H1 (cell line): ENCODE measurements around the gene DISC1. TPM values are rescaled to one million over a fixed set of nuclear protein-coding genes. Genes with fewer than 3 reads are reported as not detected.

ENCODE experiments used
- CTCF ChIA-PET: fragments of 300-600 bp; sonication (Branson Sonifier 250); formaldehyde crosslinking; loops from one replicate; lab custom pipeline; 2021; ENCODE audit not compliant: partially characterized antibody; lab: Charles Lee
- POLR2A ChIA-PET: fragments of 300-600 bp; sonication (Branson Sonifier 250); formaldehyde crosslinking; loops from one replicate; lab custom pipeline; 2021; ENCODE audit warnings: inconsistent platforms; ENCODE audit not compliant: partially characterized antibody; lab: Charles Lee
- DNase-seq, 2 experiments: peaks; one replicate each; pipeline versions ENCODE4 v3.0.0 to v3.0.0-alpha.2; 2010 to 2022; ENCODE audit warnings: low spot score in 2 of 2, low read depth in 1 of 2, mixed read lengths in 1 of 2
- FAIRE-seq: peaks from 2 replicates; lab custom pipeline; 2011; peaks lifted over from hg19 to GRCh38; lab: Jason Lieb, UNC
- H2AFZ ChIP-seq: 2 replicates; pipeline ENCODE4 v1.8.1; 2012; ENCODE audit warnings: low read length, inconsistent platforms
- H2AK5ac ChIP-seq: 2 replicates; pipeline ENCODE4 v1.6.1; 2013; ENCODE audit warnings: low read depth, low read length
- H2BK120ac ChIP-seq: replicated peaks from 2 replicates; pipeline ENCODE3; 2013; ENCODE audit warnings: low read depth, low read length, inconsistent platforms
- H2BK12ac ChIP-seq: 2 replicates; pipeline ENCODE4 v1.6.1; 2013; ENCODE audit warnings: low read depth, low read length
- H2BK15ac ChIP-seq: 2 replicates; pipeline ENCODE4 v1.6.1; 2013; ENCODE audit warnings: low read length
- H2BK20ac ChIP-seq: 2 replicates; pipeline ENCODE4 v1.6.1; 2013; ENCODE audit warnings: low read length
- H2BK5ac ChIP-seq: 2 replicates; pipeline ENCODE4 v1.6.1; 2013; ENCODE audit warnings: low read depth, low read length
- H3K14ac ChIP-seq: 2 replicates; pipeline ENCODE4 v1.6.1; 2013; ENCODE audit warnings: inconsistent platforms; ENCODE audit not compliant: insufficient read length
- H3K18ac ChIP-seq: 2 replicates; pipeline ENCODE4 v1.6.1; 2013; ENCODE audit warnings: low read length; ENCODE audit errors: extremely low read depth
- H3K23ac ChIP-seq: 2 replicates; pipeline ENCODE4 v1.6.1; 2013; ENCODE audit warnings: inconsistent platforms; ENCODE audit not compliant: insufficient read length
- H3K23me2 ChIP-seq: 2 replicates; pipeline ENCODE4 v1.6.1; 2013; ENCODE audit warnings: low read depth, low read length
- H3K27ac ChIP-seq: 2 replicates; pipeline ENCODE4 v1.6.1; 2011; ENCODE audit warnings: low read depth, low read length, inconsistent platforms
- H3K27me3 ChIP-seq, 4 experiments: replicated peaks in 1 of 4; 1 replicate in 1 of 4; 2 replicates in 3 of 4; pipeline versions ENCODE4 v1.6.1 to v1.8.1; 2011 to 2013; ENCODE audit warnings: low read length in 3 of 4, mild to moderate bottlenecking in 3 of 4, inconsistent platforms in 2 of 4, mixed read lengths in 2 of 4, moderate library complexity in 1 of 4; ENCODE audit not compliant: control insufficient read depth in 3 of 4, insufficient read depth in 3 of 4; ENCODE audit errors: extremely low read depth in 1 of 4
- H3K36me3 ChIP-seq, 4 experiments: 2 replicates each; pipeline versions ENCODE4 v1.6.1 to v1.8.1; 2011 to 2013; ENCODE audit warnings: mild to moderate bottlenecking in 4 of 4, low read length in 3 of 4, moderate library complexity in 2 of 4, control low read depth in 1 of 4, inconsistent platforms in 1 of 4; ENCODE audit not compliant: insufficient read depth in 4 of 4, control insufficient read depth in 2 of 4
- H3K4ac ChIP-seq: replicated peaks from 2 replicates; pipeline ENCODE3; 2013; ENCODE audit warnings: low read length, low read depth, mixed read lengths, inconsistent platforms; ENCODE audit not compliant: insufficient read length
- H3K4me1 ChIP-seq, 4 experiments: replicated peaks in 1 of 4; 1 replicate in 1 of 4; 2 replicates in 3 of 4; pipeline versions ENCODE4 v1.6.1 to v1.8.1; 2011 to 2013; ENCODE audit warnings: low read length in 3 of 4, inconsistent platforms in 2 of 4, mixed read lengths in 1 of 4; ENCODE audit not compliant: insufficient read depth in 4 of 4, control insufficient read depth in 3 of 4
- H3K4me2 ChIP-seq, 2 experiments: 2 replicates each; pipeline versions ENCODE4 v1.6.1 to v1.8.1; 2011 to 2013; ENCODE audit warnings: low read depth in 2 of 2, low read length in 2 of 2, control low read depth in 1 of 2, inconsistent platforms in 1 of 2, mild to moderate bottlenecking in 1 of 2; ENCODE audit not compliant: insufficient read depth in 1 of 2
- H3K4me3 ChIP-seq, 4 experiments: fragments of 200-600, 300-600 bp in 1 of 4; sonication (generic), shearing (Covaris generic), sonication (Bioruptor Twin) in 1 of 4; 2 replicates each; pipeline versions ENCODE4 v1.5.1 to v1.8.1; 2011 to 2016; ENCODE audit warnings: low read length in 4 of 4, low read depth in 3 of 4, control low read depth in 2 of 4, inconsistent platforms in 2 of 4, mild to moderate bottlenecking in 2 of 4, mixed read lengths in 1 of 4, moderate library complexity in 1 of 4; ENCODE audit not compliant: insufficient read depth in 2 of 4; ENCODE audit errors: extremely low read depth in 1 of 4
- H3K56ac ChIP-seq: replicated peaks from 2 replicates; pipeline ENCODE3; 2013; ENCODE audit warnings: low read depth, mild to moderate bottlenecking, mixed read lengths, low read length, inconsistent platforms; ENCODE audit not compliant: insufficient read length
- H3K79me1 ChIP-seq: 2 replicates; pipeline ENCODE4 v1.6.1; 2013; ENCODE audit warnings: low read depth, low read length, control low read depth
- H3K79me2 ChIP-seq, 2 experiments: 2 replicates each; pipeline versions ENCODE4 v1.6.1 to v1.8.1; 2012 to 2013; ENCODE audit warnings: low read length in 2 of 2, mild to moderate bottlenecking in 2 of 2, inconsistent platforms in 1 of 2; ENCODE audit not compliant: insufficient read depth in 2 of 2, control insufficient read depth in 1 of 2
- H3K9ac ChIP-seq, 4 experiments: replicated peaks in 1 of 4; 1 replicate in 1 of 4; 2 replicates in 3 of 4; pipeline versions ENCODE4 v1.6.1 to v1.8.1; 2011 to 2013; ENCODE audit warnings: low read depth in 3 of 4, low read length in 3 of 4, control low read depth in 2 of 4, mild to moderate bottlenecking in 2 of 4, moderate library complexity in 2 of 4, inconsistent platforms in 1 of 4; ENCODE audit errors: extremely low read depth in 1 of 4
- H3K9me3 ChIP-seq, 2 experiments: 2 replicates each; pipeline versions ENCODE4 v1.6.1 to v1.8.1; 2012 to 2013; ENCODE audit warnings: mild to moderate bottlenecking in 2 of 2, moderate library complexity in 2 of 2, control low read depth in 1 of 2, inconsistent platforms in 1 of 2, low read depth in 1 of 2, low read length in 1 of 2, mixed read lengths in 1 of 2; ENCODE audit not compliant: insufficient read depth in 2 of 2
- H4K20me1 ChIP-seq, 2 experiments: replicated peaks in 1 of 2; 2 replicates each; pipeline versions ENCODE3 to v1.8.1; 2011 to 2013; ENCODE audit warnings: inconsistent platforms in 2 of 2, low read length in 2 of 2, mild to moderate bottlenecking in 1 of 2; ENCODE audit not compliant: insufficient read depth in 2 of 2, control insufficient read depth in 1 of 2
- H4K5ac ChIP-seq: 2 replicates; pipeline ENCODE4 v1.6.1; 2013; ENCODE audit warnings: low read length, low read depth, mixed read lengths, inconsistent platforms; ENCODE audit not compliant: insufficient read length
- H4K8ac ChIP-seq: 2 replicates; pipeline ENCODE4 v1.8.0; 2013; ENCODE audit warnings: mild to moderate bottlenecking, moderate library complexity, low read length, inconsistent platforms; ENCODE audit not compliant: insufficient read depth; ENCODE audit errors: extremely low read depth
- H4K91ac ChIP-seq: replicated peaks from 2 replicates; pipeline ENCODE3; 2013; ENCODE audit warnings: low read length, mixed read lengths, inconsistent platforms; ENCODE audit not compliant: insufficient read length
- ASH2L ChIP-seq: fragments of 200-600, 300-600 bp; sonication (generic); IDR thresholded peaks from one replicate; pipeline ENCODE4 v1.7.1; 2017; ENCODE audit warnings: low read length
- CTCF ChIP-seq, 3 experiments: IDR thresholded peaks; 1 replicate in 2 of 3; 2 replicates in 1 of 3; pipeline versions ENCODE4 v1.5.1 to v1.6.1; 2011; ENCODE audit warnings: low read length in 3 of 3, mild to moderate bottlenecking in 3 of 3, inconsistent platforms in 2 of 3, low read depth in 1 of 3, moderate library complexity in 1 of 3; ENCODE audit not compliant: insufficient read depth in 1 of 3; ENCODE audit errors: control extremely low read depth in 1 of 3
- JUN ChIP-seq: IDR thresholded peaks from 2 replicates; pipeline ENCODE4 v1.6.1; 2011; ENCODE audit warnings: low read depth, mild to moderate bottlenecking, improper control_type of control experiment, low read length
- JUND ChIP-seq: IDR thresholded peaks from 2 replicates; pipeline ENCODE4 v1.6.1; 2011; ENCODE audit warnings: mild to moderate bottlenecking, improper control_type of control experiment, low read length
- WGBS, 2 experiments: shearing (Covaris generic) in 1 of 2; methylation state at CpG; one replicate each; pipeline versions ENCODE4 v1.1.6 to v1.1.7; 2013 to 2015; ENCODE audit warnings: low lambda C conversion rate in 2 of 2, mixed read lengths in 2 of 2, inconsistent platforms in 1 of 2, low coverage in 1 of 2, missing lambda C conversion rate in 1 of 2; ENCODE audit not compliant: insufficient replicate concordance in 2 of 2, insufficient coverage in 1 of 2, insufficient read length in 1 of 2; ENCODE audit errors: extremely low coverage in 1 of 2, missing lambda C conversion rate in 1 of 2; 5-methylcytosine and 5-hydroxymethylcytosine counted together
- polyA plus RNA-seq, 7 experiments: library from polyadenylated mRNA; depleted of rRNA in 3 of 7; stranded (reverse) in 5 of 7; unstranded in 2 of 7; fragments of >200 nt in 5 of 7; fragments of 200-250 nt in 2 of 7; gene quantifications; 1 replicate in 5 of 7; 2 replicates in 1 of 7; 4 replicates in 1 of 7; pipeline versions ENCODE4 v1.2.1 to v1.2.3, GENCODE V29; 2011 to 2013; ENCODE audit warnings: missing spikeins in 2 of 7, mixed read lengths in 2 of 7
- total RNA-seq: library from RNA; stranded (reverse); fragmentation: NEBNext Ultra II Directional; extraction: Animal tissue kit (Norgen Biotek cat#: 25700); gene quantifications from 2 replicates; pipeline ENCODE4 v1.2.1, GENCODE V29; 2021

Gene DISC1
- total and polyA plus RNA-seq, 2 of the 8 experiments (the other 6 are each of a cell fraction or from before 2014, with no cell fraction given), result 1.1 to 3.5 TPM

- Histone ChIP-seq H3K27ac (no peak overlapping the region), H2BK15ac (no peak overlapping the region), H3K79me1 (no peaks in the 10 kb centered on the region), H4K5ac (no peak overlapping the region), H3K9ac (no peak overlapping the region), H2BK12ac (no peak overlapping the region), H2BK5ac (no peak overlapping the region), H2AFZ (no peak overlapping the region), H3K36me3 (no peaks in the 10 kb centered on the region), H2BK120ac (no peak overlapping the region), H3K4me3 (no peak overlapping the region), H3K4me2 (no peak overlapping the region), H3K9me3 (no peaks in the 10 kb centered on the region), H3K79me2 (no peaks in the 10 kb centered on the region), H3K27me3 (peaks cover 0 to 5% (median 1%) of the 10 kb centered on the region in 4 experiments; a peak in 3 of 7 replicates), H4K91ac (no peak overlapping the region), H3K14ac (no peak overlapping the region), H3K23ac (no peak overlapping the region), H2AK5ac (no peak overlapping the region), H4K20me1 (peaks cover 2 to 3% of the 10 kb centered on the region in 2 experiments), H2BK20ac (no peak overlapping the region), H3K56ac (no peak overlapping the region), H3K4ac (no peak overlapping the region), H3K4me1 (peaks cover 0 to 9% (median 1%) of the 10 kb centered on the region in 4 experiments; a peak in 4 of 7 replicates), H3K23me2 (peaks cover 16% of the 10 kb centered on the region), H3K18ac (no peak overlapping the region), H4K8ac (no peak overlapping the region)
- POLR2A ChIA-PET, result no interaction called here
- CTCF ChIA-PET, result no interaction called here
- FAIRE-seq, result no peak
- WGBS, 2 experiments, result 88% methylated on average over 6 of the region's 6 CpGs; no CpG with 5 or more reads in 1 of the 2 experiments
- no peak for DNase-seq
- TF ChIP-seq JUN, result no peak
- TF ChIP-seq CTCF (IDR thresholded peaks at IDR 0.05; ENCODE audit: control extremely low read depth in 1 of 3, insufficient read depth in 1 of 3, low read depth in 1 of 3, low read length in 3 of 3), result no peak
- no peak for TF ChIP-seq ASH2L
- TF ChIP-seq JUND, result no peak
These were observed 2.5 kb downstream of the DISC1 start for GRCh38 chr1:231629132-231629531.
